ENCODE results near the gene BHMT. TPM values are rescaled to one million over a fixed set of nuclear protein-coding genes. Genes with fewer than 3 reads are reported as not detected.
A peak's percentile ranks its signal among the peaks of the same experiment; 100 is the strongest.

The BHMT gene
- total RNA-seq = 100 to 1,000 TPM in 1 of 2 donors, 10 to 100 TPM in 1; 27.7 to 144 TPM
- polyA plus RNA-seq = 100 to 1,000 TPM in 1 of 2 donors, 10 to 100 TPM in 1; 88.3 to 197 TPM

GRCh38 chr5:79111387-79111959 is at the start of gene BHMT:
TSS of gene BHMT (plus strand) at chr5:79111809. CDS start at chr5:79111886, 77 bp downstream.
- WGBS = 10% methylated on average over 32 of the region's 32 CpGs
- peak within 1 kb of the TSS; percentile 65 to 91 for H3K9ac ChIP-seq (ENCODE audit: low read depth in 1 of 2, low read length in 2 of 2)
- peak within 1 kb of the TSS; percentile 74 to 95 (median 75) for H3K4me3 ChIP-seq (ENCODE audit: low read depth in 1 of 3, low read length in 3 of 3)

More at GRCh38 chr5:79111387-79111959, at the start of gene BHMT:
- Histone ChIP-seq H3K27me3 (ENCODE audit: control insufficient read depth in 4 of 4, insufficient read depth in 4 of 4, low read length in 3 of 4) (no peaks in the 10 kb centered on the region), H3K36me3 (ENCODE audit: control insufficient read depth in 4 of 4, insufficient read depth in 3 of 4, low read depth in 1 of 4, low read length in 3 of 4) (peaks cover 0 to 10% (median under 1%) of the 10 kb centered on the region in 4 donors), H3K9me3 (ENCODE audit: control insufficient read depth in 4 of 4, low read length in 3 of 4) (no peaks in the 10 kb centered on the region), H3K27ac (ENCODE audit: low read depth in 1 of 2, low read length in 2 of 2) (peak within 1 kb of the TSS; percentile 76 to 81), H3K4me1 (ENCODE audit: control insufficient read depth in 4 of 4, insufficient read depth in 4 of 4, low read length in 3 of 4) (peaks cover 5 to 73% (median 46%) of the 10 kb centered on the region in 4 donors)
- DNase-seq (ENCODE audit: low spot score) = peak; percentile 68
- peak; percentile 92 to 93 for TF ChIP-seq HNF4A (conservative IDR thresholded peaks at IDR 0.05)
- no peak for TF ChIP-seq GABPA (IDR thresholded peaks at IDR 0.05 in 1 of 2, conservative IDR thresholded peaks at IDR 0.05 in 1 of 2)
- TF ChIP-seq ZBTB33 (IDR thresholded peaks at IDR 0.05) = peak; percentile 40
- TF ChIP-seq RAD21 (IDR thresholded peaks at IDR 0.05) = peak; percentile 18 to 52
- peak; percentile 84 for TF ChIP-seq YY1 (IDR thresholded peaks at IDR 0.05)
- TF ChIP-seq REST (IDR thresholded peaks at IDR 0.05) = peak; percentile 81
- peak; percentile 89 to 97 for TF ChIP-seq RXRA (IDR thresholded peaks at IDR 0.05)
- TF ChIP-seq CTCF (IDR thresholded peaks at IDR 0.05; ENCODE audit: low read depth, low read length, missing input control) = no peak
- TF ChIP-seq EGR1 (IDR thresholded peaks at IDR 0.05; ENCODE audit: low read depth in 2 of 2) = peak in 1 of 2 donors; percentile 67
- no peak for TF ChIP-seq NR2F2 (IDR thresholded peaks at IDR 0.05)
- peak in 1 of 2 donors; percentile 72 for TF ChIP-seq JUND (IDR thresholded peaks at IDR 0.05)
- peak; percentile 22 for TF ChIP-seq FOXA2 (IDR thresholded peaks at IDR 0.05)
- TF ChIP-seq FOXA1 (IDR thresholded peaks at IDR 0.05) = peak; percentile 10
- peak; percentile 83 for TF ChIP-seq SP1 (IDR thresholded peaks at IDR 0.05)
- peak; percentile 73 for TF ChIP-seq TAF1 (conservative IDR thresholded peaks at IDR 0.05)
- TF ChIP-seq MAX (IDR thresholded peaks at IDR 0.05) = peak; percentile 60
- no peak for TF ChIP-seq ATF3 (IDR thresholded peaks at IDR 0.05)
- peak; percentile 56 for TF ChIP-seq HNF4G (IDR thresholded peaks at IDR 0.05)
